ENCODE measurements around the gene FAM3B.
"Not testable (repeated sequence)": the region's sequence is repeated elsewhere in the genome, so short reads cannot be mapped to it uniquely, and the experiment has no call there.

FAM3B gene

GRCh38 chr21:41316200-41317062 lies at the start of gene FAM3B:
Gene FAM3B (plus strand): TSS chr21:41316801. CDS start chr21:41316880, 79 bp downstream.
- DNase-seq: peak; percentile 71

GRCh38 chr21:41267346-41267745 lies 49.3 kb upstream of the FAM3B start:
- no peak for DNase-seq

DNA sequence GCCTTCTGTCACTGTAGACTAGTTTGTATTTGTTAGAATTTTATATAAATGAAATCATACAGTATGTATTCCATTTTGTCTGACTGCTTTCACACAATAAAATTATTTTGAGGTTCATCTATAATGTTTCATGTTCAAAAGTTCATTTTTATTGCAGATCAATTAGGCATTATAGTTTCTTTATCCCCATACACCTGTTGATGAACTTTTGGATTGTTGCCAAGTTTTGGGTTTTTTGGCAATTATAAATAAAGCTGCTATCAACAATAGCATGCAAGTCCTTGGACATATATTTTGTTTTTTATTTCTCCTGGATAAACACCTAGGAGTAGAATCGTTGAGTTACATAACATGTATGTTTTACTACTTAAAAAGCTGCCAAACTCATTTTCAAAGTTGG lies 47.1 kb upstream of the FAM3B start:
- no peak for DNase-seq

GRCh38 chr21:41277196-41277595 lies 39.4 kb upstream of the FAM3B start:
- no peak for DNase-seq

DNA sequence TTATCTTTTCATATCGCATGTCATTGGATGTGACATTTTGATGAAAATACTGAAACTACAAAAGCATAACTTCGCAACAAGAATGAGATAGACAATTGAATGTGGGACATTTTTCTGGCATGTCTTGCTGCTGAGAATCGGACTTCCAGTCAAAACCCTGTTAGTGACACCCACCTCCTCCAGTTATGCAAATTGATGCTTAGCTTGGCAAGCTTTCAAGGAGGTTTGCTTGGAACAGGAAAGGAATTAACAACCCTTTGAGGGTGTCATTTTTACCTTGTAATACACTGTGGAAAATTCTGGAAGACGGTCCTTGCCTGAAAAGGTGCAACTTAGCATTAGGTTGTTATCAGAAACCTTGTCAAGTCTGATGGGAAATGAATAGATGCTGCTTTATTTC lies 38.8 kb upstream of the FAM3B start:
- DNase-seq: no peak

- DNase-seq: no peak
Observed at GRCh38 chr21:41280115-41280919, 36.3 kb upstream of the FAM3B start.

GRCh38 chr21:41282412-41282811 lies 34.2 kb upstream of the FAM3B start:
- DNase-seq: no peak

DNA sequence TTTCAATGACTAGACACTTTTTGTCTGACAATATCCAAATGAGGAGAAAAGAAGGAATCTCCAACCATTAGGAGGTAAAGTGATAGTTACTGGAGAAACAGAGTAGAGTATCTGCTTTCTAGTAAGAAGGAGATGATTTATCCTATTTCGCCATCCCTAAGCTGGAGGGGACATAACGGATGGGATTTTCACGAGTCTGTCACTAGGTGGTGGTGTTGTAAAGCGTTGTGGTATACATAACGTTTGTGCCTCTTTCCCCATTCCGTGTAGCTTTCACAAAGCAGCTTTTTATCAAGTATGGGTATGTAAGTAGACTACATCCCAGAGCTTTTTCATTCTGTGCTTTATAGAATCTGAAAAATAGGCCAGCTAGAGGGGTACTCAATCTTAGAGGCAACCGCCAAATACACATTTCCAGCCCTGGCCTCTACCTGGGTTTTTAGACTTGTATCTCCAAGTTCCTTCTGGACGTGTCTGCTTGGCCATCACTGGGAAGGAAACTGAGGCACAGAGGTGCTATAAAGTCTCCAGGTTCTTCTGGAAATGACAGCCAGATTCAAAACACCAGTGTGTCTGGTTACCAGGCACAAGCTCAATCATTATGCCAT lies 33.3 kb upstream of the FAM3B start:
- DNase-seq: peak; percentile 77

DNA sequence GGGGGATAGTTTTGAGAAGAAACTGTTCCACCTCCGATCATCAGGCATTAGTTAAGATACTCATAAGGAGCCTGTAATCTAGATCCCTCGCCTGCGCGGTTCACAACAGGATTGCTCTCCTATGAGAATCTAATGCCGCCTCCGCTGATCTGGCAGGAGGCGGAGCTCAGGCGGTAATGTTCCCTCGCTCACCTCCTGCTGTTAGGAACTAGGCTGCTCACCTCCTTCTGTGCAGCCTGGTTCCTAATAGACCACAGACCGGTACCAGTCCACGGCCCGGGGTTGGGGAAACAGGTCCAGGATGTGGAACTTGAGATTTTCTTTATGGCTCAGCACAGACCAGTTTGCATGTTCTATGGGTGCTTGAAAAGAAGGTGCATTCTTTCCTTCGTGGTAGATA lies 27.2 kb upstream of the FAM3B start:
- DNase-seq: no peak

GRCh38 chr21:41290106-41290799 lies 26.3 kb upstream of the FAM3B start:
- DNase-seq: no peak

- DNase-seq: no peak
Observed at GRCh38 chr21:41294548-41295231, 21.9 kb upstream of the FAM3B start.

DNA sequence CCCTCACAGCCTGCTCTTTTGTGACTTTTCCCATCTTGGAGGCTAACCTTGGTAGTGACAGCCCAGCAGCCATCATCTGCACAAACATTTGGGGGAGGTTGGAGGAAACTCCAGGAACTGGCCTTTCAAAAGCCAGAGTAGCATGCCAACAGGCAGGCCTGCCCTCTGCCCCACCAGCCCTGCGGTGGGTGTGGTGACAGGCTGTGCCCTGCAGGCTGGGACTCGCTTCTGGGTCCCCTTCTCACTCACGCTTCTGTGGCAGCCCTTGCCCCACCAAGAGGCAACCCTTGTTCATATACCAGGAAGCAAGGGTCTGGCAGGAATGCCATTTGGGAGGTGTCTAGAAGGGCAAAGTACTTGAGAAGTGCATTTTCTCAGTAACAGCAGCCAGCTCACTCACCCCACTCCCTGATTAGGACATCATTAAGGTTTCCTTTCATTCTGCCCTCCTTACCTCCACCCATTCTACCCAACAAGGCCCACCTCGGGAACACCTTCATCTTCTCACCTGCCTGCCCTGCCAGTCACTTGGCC lies 20.8 kb upstream of the FAM3B start:
- DNase-seq: no peak

GRCh38 chr21:41302976-41303375 lies 13.6 kb upstream of the FAM3B start:
- DNase-seq: no peak

DNA sequence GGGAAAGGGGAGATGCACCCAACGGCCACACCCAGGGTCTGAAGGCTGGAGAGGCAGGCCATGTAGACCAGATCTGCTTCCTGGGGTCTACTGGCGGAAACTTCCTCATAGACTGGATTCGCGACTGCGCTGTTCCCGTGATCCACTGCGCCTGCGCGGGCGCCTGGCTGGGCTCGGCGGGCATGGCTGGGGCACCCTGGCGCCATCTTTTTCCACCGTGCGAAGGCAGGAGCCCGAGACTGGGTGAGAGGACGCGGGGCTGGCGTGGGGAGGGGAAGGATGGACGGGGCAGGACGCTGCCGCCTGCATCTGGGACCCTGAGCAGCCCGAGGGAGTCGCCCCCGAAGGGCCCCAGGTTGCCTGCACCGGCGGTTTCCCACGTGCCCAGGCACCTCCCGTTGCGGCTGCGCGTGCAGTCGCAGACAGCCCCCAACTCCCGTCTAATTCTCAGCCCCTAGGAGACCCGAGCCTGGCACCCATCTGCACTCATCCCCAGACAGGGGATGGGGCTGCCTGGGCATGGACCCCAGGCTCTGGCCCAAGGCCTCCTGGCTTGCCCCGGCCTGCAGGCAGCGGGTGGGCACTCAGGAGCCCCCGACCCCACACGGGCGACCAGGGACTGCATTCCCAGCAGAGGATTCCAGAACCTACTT lies 12.4 kb upstream of the FAM3B start:
- no peak for DNase-seq

- DNase-seq: no peak
Observed at GRCh38 chr21:41307219-41307618, 9.4 kb upstream of the FAM3B start.

- DNase-seq: not testable (repeated sequence)
Observed at GRCh38 chr21:41313285-41314164, 3.1 kb upstream of the FAM3B start.

DNA sequence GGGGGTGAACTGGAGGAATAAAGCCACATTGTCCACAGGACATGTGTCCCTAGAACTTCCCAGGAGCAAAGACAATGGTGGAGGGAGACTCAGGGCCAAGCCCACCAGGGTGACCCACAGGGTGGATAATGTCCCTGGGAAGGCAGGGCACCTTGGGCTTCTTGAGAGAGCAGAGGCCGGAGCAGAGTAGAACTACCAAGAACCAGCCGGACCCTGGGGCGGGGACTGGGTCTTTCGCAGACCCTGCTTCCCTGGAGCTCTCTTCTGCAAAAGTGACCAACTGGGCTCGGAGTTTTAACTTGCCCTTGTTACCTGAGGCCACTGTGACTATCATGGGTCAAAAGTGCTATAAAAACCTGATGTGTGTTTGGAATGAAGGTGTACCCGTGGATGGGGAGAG lies 875 bp upstream of the FAM3B start:
- no peak for DNase-seq

- DNase-seq: no peak
Observed at GRCh38 chr21:41317063-41317392, 427 bp downstream of the FAM3B start.

GRCh38 chr21:41317458-41317857 lies 857 bp downstream of the FAM3B start:
- DNase-seq: peak; percentile 43

GRCh38 chr21:41318218-41318617 lies 1.6 kb downstream of the FAM3B start:
- peak; percentile 65 for DNase-seq

DNA sequence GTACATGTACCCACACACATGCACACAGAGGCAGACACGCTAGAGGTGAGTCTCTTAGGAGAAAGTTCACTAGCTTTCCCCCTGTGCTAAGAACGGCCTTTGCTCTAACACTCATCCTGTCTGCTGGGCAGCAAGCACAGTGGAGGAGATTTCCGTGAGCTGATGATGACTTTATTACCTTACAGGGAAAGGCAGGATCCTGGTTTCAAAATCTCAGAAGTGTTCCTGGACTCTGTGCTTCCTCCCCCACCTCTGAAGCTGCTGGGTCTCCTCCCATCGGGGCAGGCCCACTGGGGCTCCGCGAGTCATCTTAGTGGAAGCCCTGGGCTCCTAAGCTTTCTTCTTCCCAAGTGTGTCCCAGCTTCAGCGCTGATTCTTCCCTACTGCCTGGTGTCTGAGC lies 2.7 kb downstream of the FAM3B start:
- no peak for DNase-seq

Measured in NCI-H526 treated with DMSO at 0.1 percent for 48 hours (cell line).